HCT116 (cell line): Measurements from ENCODE around the gene AOC3. TPM values are rescaled to one million over a fixed set of nuclear protein-coding genes. Genes with fewer than 3 reads are reported as not detected.
"Not testable (repeated sequence)": the region's sequence is repeated elsewhere in the genome, so short reads cannot be mapped to it uniquely, and the experiment has no call there.

Experiments
- ATAC-seq: fragments of 200-7000 bp; cut with Tn5 transposase; 2 replicates; pipeline ENCODE4 v1.9.1; 2020; ENCODE audit warnings: mild to moderate bottlenecking, moderate library complexity
- BruUV-seq: library from RNA; stranded (reverse); fragments of 400-500 nt; replicated peaks from 2 replicates; lab custom pipeline; 2021; lab: Mats Ljungman, UMichigan
- CTCF ChIA-PET: fragments of 300-600 bp; sonication (Branson Sonifier 250); formaldehyde crosslinking; loops from one replicate; lab custom pipeline; 2021; ENCODE audit warnings: antibody characterized with exemption; lab: Charles Lee
- POLR2A ChIA-PET: fragments of 300-600, 350-600 bp; sonication (Branson Sonifier 250); formaldehyde crosslinking; loops from one replicate; lab custom pipeline; 2021; ENCODE audit warnings: antibody characterized with exemption; lab: Charles Lee
- RAD21 ChIA-PET, 2 experiments: fragments of 300-600 bp; sonication (Branson Sonifier 250); formaldehyde crosslinking; loops; one replicate each; lab custom pipeline; 2023; ENCODE audit warnings: low total read pairs in 2 of 2; ENCODE audit not compliant: uncharacterized antibody in 2 of 2, unreplicated experiment in 2 of 2, low non-redundant PET in 1 of 2; lab: Charles Lee
- DNase-seq: peaks from one replicate; pipeline ENCODE4 v3.0.0-alpha.2; 2010; ENCODE audit warnings: low read depth, low spot score
- H2AFZ ChIP-seq: fragments of 200-600 bp; shearing (Covaris generic), sonication (generic); 2 replicates; pipeline ENCODE4 v1.6.1; 2017; ENCODE audit warnings: low read depth, mixed run types, mixed read lengths, antibody characterized with exemption, low read length; ENCODE audit not compliant: poor library complexity, severe bottlenecking
- H3K27ac ChIP-seq: 2 replicates; pipeline ENCODE4 v1.5.1; 2012; ENCODE audit warnings: low read depth, low read length
- H3K27me3 ChIP-seq: fragments of 200-600 bp; sonication (generic); 2 replicates; pipeline ENCODE4 v1.6.1; 2016; ENCODE audit warnings: mixed run types, low read length, mixed read lengths; ENCODE audit not compliant: insufficient read depth
- H3K36me3 ChIP-seq, 2 experiments: fragments of 200-500 bp in 1 of 2; fragments of 200-600 bp in 1 of 2; sonication (Bioruptor generic) in 1 of 2; sonication (generic) in 1 of 2; 2 replicates each; pipeline versions ENCODE4 v1.5.1 to v1.6.1; 2014 to 2016; ENCODE audit warnings: low read length in 2 of 2, inconsistent platforms in 1 of 2, mixed read lengths in 1 of 2, mixed run types in 1 of 2; ENCODE audit not compliant: insufficient read depth in 2 of 2, control insufficient read depth in 1 of 2
- H3K4me1 ChIP-seq, 2 experiments: fragments of 200-600 bp in 1 of 2; sonication (generic) in 1 of 2; 2 replicates each; pipeline versions ENCODE4 v1.5.1 to v1.6.1; 2012 to 2017; ENCODE audit warnings: low read length in 2 of 2, inconsistent platforms in 1 of 2, mild to moderate bottlenecking in 1 of 2, mixed read lengths in 1 of 2, mixed run types in 1 of 2, moderate library complexity in 1 of 2; ENCODE audit not compliant: insufficient read depth in 2 of 2, control insufficient read depth in 1 of 2
- H3K4me2 ChIP-seq: fragments of 200-600 bp; sonication (generic); 2 replicates; pipeline ENCODE4 v1.6.1; 2017; ENCODE audit warnings: mixed run types, low read length, mixed read lengths
- H3K4me3 ChIP-seq, 2 experiments: fragments of 200-600 bp in 1 of 2; sonication (generic) in 1 of 2; replicated peaks in 1 of 2; 2 replicates each; pipeline ENCODE4 v1.5.1; 2011 to 2016; ENCODE audit warnings: low read length in 2 of 2, control low read depth in 1 of 2, low read depth in 1 of 2, mild to moderate bottlenecking in 1 of 2, mixed read lengths in 1 of 2, mixed run types in 1 of 2
- H3K79me2 ChIP-seq: fragments of 200-600 bp; sonication (generic); 2 replicates; pipeline ENCODE4 v1.6.1; 2017; ENCODE audit warnings: mild to moderate bottlenecking, mixed run types, low read length, moderate library complexity, mixed read lengths; ENCODE audit not compliant: insufficient read depth
- H3K9ac ChIP-seq: fragments of 200-600 bp; sonication (generic); 2 replicates; pipeline ENCODE4 v1.6.1; 2016; ENCODE audit warnings: low read length, mixed read lengths
- H3K9me2 ChIP-seq: fragments of 200-600 bp; sonication (generic), shearing (Covaris generic); 2 replicates; pipeline ENCODE4 v1.6.1; 2017; ENCODE audit warnings: mixed run types, mild to moderate bottlenecking, moderate library complexity; ENCODE audit not compliant: insufficient read depth
- H3K9me3 ChIP-seq, 2 experiments: fragments of 200-500 bp in 1 of 2; fragments of 200-600 bp in 1 of 2; sonication (Bioruptor generic) in 1 of 2; sonication (generic) in 1 of 2; 2 replicates each; pipeline ENCODE4 v1.6.1; 2014 to 2017; ENCODE audit warnings: low read length in 2 of 2, mixed read lengths in 2 of 2, inconsistent platforms in 1 of 2, low read depth in 1 of 2, mild to moderate bottlenecking in 1 of 2, mixed run types in 1 of 2, moderate library complexity in 1 of 2; ENCODE audit not compliant: control insufficient read depth in 1 of 2, insufficient read depth in 1 of 2
- H4K20me1 ChIP-seq: fragments of 200-600 bp; sonication (generic), shearing (Covaris generic); 2 replicates; pipeline ENCODE4 v1.6.1; 2017; ENCODE audit warnings: mixed run types, mild to moderate bottlenecking, moderate library complexity; ENCODE audit not compliant: insufficient read depth
- CBX3 ChIP-seq: IDR thresholded peaks from 2 replicates; pipeline ENCODE4 v1.6.1; 2012; ENCODE audit warnings: low read depth
- CEBPB ChIP-seq: IDR thresholded peaks from 2 replicates; pipeline ENCODE4 v1.6.1; 2012; ENCODE audit warnings: low read depth
- EGR1 ChIP-seq: IDR thresholded peaks from 2 replicates; pipeline ENCODE4 v1.6.1; 2012; ENCODE audit warnings: low read depth
- EZH2phosphoT487 ChIP-seq: fragments of 200-600 bp; IDR thresholded peaks from 2 replicates; pipeline ENCODE4 v1.6.1; 2018; ENCODE audit warnings: antibody characterized with exemption, borderline replicate concordance
- FOSL1 ChIP-seq: IDR thresholded peaks from 2 replicates; pipeline ENCODE4 v1.6.1; 2012; ENCODE audit warnings: low read depth
- POLR2A ChIP-seq: IDR thresholded peaks from 2 replicates; pipeline ENCODE4 v1.7.0; 2011; ENCODE audit warnings: borderline replicate concordance; ENCODE audit not compliant: insufficient read depth, insufficient read length; ENCODE audit errors: extremely low read depth
- RAD21 ChIP-seq: IDR thresholded peaks from 2 replicates; pipeline ENCODE4 v1.6.1; 2012; ENCODE audit warnings: low read depth, mild to moderate bottlenecking
- SIN3A ChIP-seq: IDR thresholded peaks from 2 replicates; pipeline ENCODE4 v1.6.1; 2012; ENCODE audit warnings: low read depth
- ZFX ChIP-seq: fragments of 450-650 bp; IDR thresholded peaks from 2 replicates; pipeline ENCODE4 v1.6.1; 2017
- intact Hi-C: fragments of 100-400 bp; cut with micrococcal nuclease; formaldehyde crosslinking; loops from 2 replicates; pipeline ENCODE4 v1.10.0; 2022
- total RNA-seq: library from RNA; stranded (reverse); gene quantifications from one replicate; pipeline ENCODE4 v1.2.1, GENCODE V29; 2021; ENCODE audit not compliant: unreplicated experiment
- TF ChIP-seq, protein P1 (sequence below): IDR thresholded peaks from 2 replicates; pipeline ENCODE4 v1.6.1; 2012; ENCODE audit warnings: low read depth
- TF ChIP-seq, protein P2 (sequence below), 3 experiments: fragments of 200-600 bp in 1 of 3; sonication (generic) in 1 of 3; IDR thresholded peaks in 2 of 3; conservative IDR thresholded peaks in 1 of 3; 2 replicates each; pipeline ENCODE4 v1.5.1; 2012 to 2017; ENCODE audit warnings: low read depth in 2 of 3, low read length in 2 of 3, antibody characterized with exemption in 1 of 3, borderline replicate concordance in 1 of 3, control low read depth in 1 of 3, mild to moderate bottlenecking in 1 of 3, mixed read lengths in 1 of 3, mixed run types in 1 of 3, moderate library complexity in 1 of 3; ENCODE audit not compliant: insufficient read depth in 1 of 3

The AOC3 gene
- total RNA-seq, 1 experiment from 2014 or later: 5.9 TPM

- RAD21 ChIA-PET, H4K20me1 ChIP-seq, H3K9ac ChIP-seq, H3K9me3 ChIP-seq, H3K4me1 ChIP-seq, DNase-seq, H2AFZ ChIP-seq, H3K4me3 ChIP-seq, H3K27ac ChIP-seq, H3K9me2 ChIP-seq, ATAC-seq, CTCF ChIA-PET, BruUV-seq, intact Hi-C loops, H3K4me2 ChIP-seq, POLR2A ChIA-PET, H3K27me3 ChIP-seq, H3K36me3 ChIP-seq, H3K79me2 ChIP-seq: not testable (repeated sequence)
These were observed 5.5 kb downstream of the AOC3 start for GRCh38 chr17:42856516-42856915.

GRCh38 chr17:42857389-42857788, 6.4 kb downstream of the AOC3 start:
- intact Hi-C loops: no loop called here
- POLR2A ChIA-PET: no interaction called here
- H3K4me1 ChIP-seq: no peaks in the 10 kb centered on the region
- RAD21 ChIA-PET: no interaction called here
- no peak overlapping the region for H3K4me3 ChIP-seq
- H3K9ac ChIP-seq: no peak overlapping the region
- no peaks in the 10 kb centered on the region for H3K9me3 ChIP-seq
- H3K27ac ChIP-seq: no peak overlapping the region
- TF ChIP-seq ZFX (no peak), CEBPB (no peak), EGR1 (no peak), SIN3A (no peak), FOSL1 (no peak), POLR2A (no peak), EZH2phosphoT487 (no peak), RAD21 (no peak), CBX3 (no peak)
- TF ChIP-seq, protein P1, sequence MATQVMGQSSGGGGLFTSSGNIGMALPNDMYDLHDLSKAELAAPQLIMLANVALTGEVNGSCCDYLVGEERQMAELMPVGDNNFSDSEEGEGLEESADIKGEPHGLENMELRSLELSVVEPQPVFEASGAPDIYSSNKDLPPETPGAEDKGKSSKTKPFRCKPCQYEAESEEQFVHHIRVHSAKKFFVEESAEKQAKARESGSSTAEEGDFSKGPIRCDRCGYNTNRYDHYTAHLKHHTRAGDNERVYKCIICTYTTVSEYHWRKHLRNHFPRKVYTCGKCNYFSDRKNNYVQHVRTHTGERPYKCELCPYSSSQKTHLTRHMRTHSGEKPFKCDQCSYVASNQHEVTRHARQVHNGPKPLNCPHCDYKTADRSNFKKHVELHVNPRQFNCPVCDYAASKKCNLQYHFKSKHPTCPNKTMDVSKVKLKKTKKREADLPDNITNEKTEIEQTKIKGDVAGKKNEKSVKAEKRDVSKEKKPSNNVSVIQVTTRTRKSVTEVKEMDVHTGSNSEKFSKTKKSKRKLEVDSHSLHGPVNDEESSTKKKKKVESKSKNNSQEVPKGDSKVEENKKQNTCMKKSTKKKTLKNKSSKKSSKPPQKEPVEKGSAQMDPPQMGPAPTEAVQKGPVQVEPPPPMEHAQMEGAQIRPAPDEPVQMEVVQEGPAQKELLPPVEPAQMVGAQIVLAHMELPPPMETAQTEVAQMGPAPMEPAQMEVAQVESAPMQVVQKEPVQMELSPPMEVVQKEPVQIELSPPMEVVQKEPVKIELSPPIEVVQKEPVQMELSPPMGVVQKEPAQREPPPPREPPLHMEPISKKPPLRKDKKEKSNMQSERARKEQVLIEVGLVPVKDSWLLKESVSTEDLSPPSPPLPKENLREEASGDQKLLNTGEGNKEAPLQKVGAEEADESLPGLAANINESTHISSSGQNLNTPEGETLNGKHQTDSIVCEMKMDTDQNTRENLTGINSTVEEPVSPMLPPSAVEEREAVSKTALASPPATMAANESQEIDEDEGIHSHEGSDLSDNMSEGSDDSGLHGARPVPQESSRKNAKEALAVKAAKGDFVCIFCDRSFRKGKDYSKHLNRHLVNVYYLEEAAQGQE: no peak
- TF ChIP-seq, protein P2, sequence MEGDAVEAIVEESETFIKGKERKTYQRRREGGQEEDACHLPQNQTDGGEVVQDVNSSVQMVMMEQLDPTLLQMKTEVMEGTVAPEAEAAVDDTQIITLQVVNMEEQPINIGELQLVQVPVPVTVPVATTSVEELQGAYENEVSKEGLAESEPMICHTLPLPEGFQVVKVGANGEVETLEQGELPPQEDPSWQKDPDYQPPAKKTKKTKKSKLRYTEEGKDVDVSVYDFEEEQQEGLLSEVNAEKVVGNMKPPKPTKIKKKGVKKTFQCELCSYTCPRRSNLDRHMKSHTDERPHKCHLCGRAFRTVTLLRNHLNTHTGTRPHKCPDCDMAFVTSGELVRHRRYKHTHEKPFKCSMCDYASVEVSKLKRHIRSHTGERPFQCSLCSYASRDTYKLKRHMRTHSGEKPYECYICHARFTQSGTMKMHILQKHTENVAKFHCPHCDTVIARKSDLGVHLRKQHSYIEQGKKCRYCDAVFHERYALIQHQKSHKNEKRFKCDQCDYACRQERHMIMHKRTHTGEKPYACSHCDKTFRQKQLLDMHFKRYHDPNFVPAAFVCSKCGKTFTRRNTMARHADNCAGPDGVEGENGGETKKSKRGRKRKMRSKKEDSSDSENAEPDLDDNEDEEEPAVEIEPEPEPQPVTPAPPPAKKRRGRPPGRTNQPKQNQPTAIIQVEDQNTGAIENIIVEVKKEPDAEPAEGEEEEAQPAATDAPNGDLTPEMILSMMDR (IDR thresholded peaks at IDR 0.05 in 2 of 3, conservative IDR thresholded peaks at IDR 0.05 in 1 of 3; ENCODE audit: borderline replicate concordance in 1 of 3, insufficient read depth in 1 of 3, low read depth in 2 of 3, low read length in 2 of 3): no peak
- no peaks in the 10 kb centered on the region for H3K9me2 ChIP-seq
- H3K79me2 ChIP-seq: no peaks in the 10 kb centered on the region
- H4K20me1 ChIP-seq: no peaks in the 10 kb centered on the region
- no TSS peak for BruUV-seq
- no peak overlapping the region for H2AFZ ChIP-seq
- H3K36me3 ChIP-seq: no peaks in the 10 kb centered on the region
- CTCF ChIA-PET: no interaction called here
- H3K4me2 ChIP-seq: no peak overlapping the region
- H3K27me3 ChIP-seq: no peaks in the 10 kb centered on the region
- DNase-seq: no peak
- no peak for ATAC-seq
